Suppressor macrophage treated with lipopolysaccharide for 1 hour (primary cell): ENCODE results near the gene PHOSPHO1.
"Not testable (repeated sequence)": the region's sequence is repeated elsewhere in the genome, so short reads cannot be mapped to it uniquely, and the experiment has no call there.

ENCODE experiments used
- DNase-seq, 3 donors: peaks; one replicate each; pipeline ENCODE4 v3.0.0-alpha.2; 2020 to 2022

PHOSPHO1 gene, protein sequence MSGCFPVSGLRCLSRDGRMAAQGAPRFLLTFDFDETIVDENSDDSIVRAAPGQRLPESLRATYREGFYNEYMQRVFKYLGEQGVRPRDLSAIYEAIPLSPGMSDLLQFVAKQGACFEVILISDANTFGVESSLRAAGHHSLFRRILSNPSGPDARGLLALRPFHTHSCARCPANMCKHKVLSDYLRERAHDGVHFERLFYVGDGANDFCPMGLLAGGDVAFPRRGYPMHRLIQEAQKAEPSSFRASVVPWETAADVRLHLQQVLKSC

DNA sequence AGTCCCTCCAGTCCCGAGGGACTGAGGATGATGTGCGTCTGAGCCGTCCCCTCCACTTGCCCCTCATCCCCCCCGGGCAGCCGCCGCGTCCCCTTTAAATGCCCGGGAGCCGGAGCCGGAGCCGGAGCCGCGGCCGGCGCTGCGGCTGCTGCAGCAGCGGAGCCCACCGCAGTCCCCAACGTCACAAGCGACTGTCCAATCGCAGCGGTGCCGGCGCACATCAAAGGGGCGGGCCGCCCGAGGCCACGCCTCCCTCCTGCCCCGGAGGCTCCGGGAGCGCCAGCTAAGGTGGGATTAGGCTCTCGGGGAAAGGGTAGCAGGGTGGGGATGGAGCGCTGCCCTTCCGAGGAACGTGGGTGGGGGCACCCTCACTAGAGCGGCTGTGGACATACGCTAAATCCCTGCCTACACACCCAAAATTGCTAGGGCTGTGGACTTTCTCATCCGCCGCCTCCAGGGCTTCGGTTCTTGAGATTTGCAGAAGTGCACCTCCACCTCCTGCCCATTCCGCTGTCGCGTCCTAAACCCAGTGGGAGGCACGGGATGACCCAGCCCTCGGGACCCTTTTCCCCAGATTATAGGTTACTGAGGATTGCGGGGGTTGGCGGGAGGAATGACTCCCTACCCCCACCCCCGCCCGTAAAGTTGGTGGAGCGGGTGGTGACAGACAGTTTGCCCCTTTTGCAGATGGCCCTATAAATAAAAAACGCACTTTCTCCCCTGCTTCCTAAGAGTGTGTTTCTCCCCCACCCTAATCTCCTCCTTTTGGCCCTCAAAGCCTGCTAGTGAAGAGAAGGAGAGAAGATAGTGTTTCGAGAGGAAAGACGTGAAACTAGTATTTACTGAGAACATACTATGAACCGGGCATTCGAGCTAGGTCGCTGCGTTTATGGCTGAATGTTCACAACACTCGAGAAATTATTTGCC, at the start of gene PHOSPHO1:
PHOSPHO1 (minus strand) TSS at position 152 of the 927 bp plus-strand sequence. CDS start 4,096 bp downstream, outside the sequence.
- DNase-seq = peak; percentile 80 to 92 (median 87)

DNA sequence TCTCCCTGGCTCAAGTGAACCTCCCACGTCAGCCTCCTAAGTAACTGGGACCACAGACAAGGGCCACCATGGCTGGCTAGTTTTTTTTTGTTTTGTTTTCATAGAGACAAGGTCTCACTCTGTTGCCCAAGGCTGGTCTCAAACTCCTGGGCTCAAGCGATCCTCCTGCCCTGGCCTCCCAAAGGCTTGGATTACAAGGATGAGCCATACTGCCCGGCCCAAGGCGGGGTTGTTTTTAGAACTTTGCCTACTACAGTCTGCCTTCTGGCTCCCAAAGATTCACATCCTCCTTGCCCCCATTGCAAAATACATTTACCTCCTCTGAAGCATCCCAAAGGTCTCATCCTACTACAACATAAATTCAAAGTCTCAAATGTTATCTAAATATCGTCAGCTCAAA, 49.5 kb upstream of the PHOSPHO1 start:
- DNase-seq = no peak

DNA sequence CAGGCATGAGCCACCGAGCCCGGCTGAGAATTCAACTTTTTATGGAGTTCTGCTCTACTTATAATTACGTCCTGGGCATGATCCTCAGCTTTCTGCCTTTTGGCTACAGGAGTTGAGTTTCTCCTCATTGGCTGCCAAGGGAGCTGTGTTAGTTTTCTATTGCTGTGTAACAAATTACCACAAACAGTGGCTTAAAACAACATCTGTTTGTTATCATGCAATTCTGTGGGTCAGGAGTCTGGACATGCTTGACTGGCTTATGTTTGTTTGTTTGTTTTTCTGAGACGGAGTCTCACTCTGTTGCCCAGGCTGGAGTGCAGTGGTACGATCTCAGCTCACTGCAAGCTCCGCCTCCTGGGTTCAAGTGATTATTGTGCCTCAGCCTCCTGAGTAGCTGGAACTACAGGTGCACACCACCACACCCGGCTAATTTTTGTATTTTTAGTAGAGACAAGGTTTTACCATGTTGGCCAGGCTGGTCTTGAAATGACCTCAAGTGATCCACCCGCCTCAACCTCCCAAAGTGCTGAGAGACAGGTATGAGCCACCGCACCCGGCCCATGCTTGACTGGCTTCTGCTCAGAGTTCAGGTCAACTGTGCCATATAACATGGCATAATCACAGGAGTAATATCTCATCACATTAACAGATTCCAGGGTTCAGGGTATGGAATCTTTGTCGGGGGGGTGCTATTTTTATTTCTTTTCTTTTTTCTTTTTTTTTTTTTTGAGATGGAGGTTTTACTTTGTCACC, 48.9 kb upstream of the PHOSPHO1 start:
- DNase-seq = peak in 1 of 3 donors; percentile 6

DNA sequence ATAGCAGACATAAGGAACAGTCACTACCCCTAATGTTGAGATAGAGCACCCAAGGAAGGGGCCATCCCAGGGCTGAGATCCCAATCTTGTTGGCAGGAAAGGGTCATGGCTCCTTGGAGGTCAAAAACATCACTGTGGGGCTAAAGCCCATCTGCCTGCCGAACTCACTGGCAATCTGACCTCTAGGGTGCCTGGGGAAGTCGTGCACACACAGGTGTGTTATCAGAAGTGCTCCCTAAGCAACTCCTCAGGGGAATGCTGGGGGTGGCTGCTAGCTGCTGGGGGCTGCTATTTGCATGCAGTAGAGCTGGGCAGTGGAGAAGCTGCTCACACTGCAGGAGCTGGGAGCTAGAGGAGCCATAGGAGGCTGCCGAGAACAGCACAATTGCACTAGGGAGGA, 47.5 kb upstream of the PHOSPHO1 start:
- no peak for DNase-seq

DNA sequence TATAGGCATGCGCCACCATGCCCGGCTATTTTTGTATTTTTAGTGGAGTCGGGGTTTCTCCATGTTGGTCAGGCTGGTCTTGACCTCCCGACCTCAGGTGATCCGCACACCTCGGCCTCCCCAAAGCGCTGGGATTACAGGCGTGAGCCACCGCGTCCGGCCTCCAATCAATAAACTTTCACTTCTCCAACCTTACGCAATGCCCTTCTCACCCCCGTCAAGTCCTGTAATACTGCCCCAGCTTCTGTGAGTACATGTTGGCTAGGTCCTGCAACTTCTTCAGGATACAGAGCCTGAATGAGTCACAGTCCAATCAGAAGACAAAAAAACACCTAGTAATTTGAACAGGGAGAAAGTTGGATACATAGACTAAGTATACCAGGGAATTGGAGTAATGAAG, 47.1 kb upstream of the PHOSPHO1 start:
- peak; percentile 54 to 57 (median 55) for DNase-seq

DNA sequence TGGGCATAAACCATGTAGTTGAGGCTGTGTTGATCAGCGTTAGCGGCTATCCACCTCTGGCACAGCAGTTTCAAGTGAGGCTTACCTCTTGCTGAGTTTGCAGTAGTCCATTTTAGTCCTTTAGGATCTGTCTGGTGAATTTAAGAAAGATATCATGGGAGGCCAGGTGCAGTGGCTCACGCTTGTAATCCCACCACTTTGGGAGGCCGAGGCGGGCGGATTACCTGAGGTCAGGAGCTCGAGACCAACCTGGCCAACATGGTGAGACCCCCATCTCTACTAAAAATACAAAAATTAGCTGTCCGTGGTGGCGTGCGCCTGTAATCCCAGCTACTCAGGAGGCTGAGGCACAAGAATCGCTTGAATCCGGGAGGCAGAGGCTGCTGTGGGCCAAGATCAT, 45.4 kb upstream of the PHOSPHO1 start:
- not testable (repeated sequence) for DNase-seq

DNA sequence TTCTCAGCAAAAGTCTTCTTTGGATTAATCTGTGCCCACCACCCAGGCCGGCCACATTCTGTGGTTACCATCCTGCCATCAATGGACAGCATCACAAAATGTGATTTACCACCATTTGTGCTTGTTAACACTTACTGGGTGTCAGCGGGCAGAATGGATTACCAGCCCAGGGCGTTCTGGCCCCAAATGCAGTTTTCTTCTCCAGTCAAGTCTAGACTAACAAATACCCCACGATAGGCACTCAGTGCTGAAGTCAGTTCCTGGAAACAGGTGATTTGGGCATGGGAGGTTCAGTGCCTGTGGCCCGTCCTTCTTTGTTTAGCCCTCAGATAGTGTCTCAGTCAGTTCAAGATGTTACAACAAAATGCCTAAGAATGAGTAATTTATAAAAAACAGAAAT, 38.8 kb upstream of the PHOSPHO1 start:
- no peak for DNase-seq

DNA sequence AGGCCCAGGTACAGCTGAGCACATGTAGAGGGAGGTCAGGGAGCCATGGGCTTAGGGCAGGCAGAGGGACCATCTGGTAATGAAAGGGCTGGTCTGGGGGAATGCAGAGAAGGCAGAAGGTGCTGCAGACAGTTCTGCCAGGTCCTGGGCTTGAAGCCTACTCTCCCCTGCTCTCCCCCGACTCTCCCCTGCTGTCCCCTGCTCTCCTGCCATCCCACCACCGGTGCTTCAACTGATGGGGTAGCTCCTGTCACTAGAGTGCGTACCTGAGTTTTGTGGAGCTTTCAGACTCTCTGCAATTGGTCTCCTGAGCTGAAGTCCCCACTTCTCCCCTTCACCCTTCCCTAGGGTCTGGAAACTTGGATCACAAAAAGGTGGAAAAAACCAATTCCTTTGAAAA, 37.3 kb upstream of the PHOSPHO1 start:
- DNase-seq = no peak

DNA sequence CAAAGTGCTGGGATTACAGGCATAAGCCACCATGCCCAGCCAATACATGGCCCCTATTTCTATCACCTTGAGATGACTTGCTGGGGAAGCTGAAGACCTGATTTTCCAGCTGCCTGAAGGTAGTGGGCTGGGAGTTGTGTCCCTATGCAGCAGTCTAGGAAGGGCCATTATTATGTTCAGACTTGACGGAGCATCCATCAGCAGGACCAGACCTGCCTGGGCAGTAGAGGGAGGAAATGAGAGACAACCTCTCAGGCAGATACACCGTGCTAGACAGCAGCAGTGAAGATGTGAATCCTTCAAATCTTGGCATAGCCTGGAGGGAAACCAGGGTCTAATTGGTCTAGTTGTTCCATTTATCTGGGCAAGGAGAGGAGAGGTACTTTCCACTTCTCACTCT, 35.6 kb upstream of the PHOSPHO1 start:
- no peak for DNase-seq

DNA sequence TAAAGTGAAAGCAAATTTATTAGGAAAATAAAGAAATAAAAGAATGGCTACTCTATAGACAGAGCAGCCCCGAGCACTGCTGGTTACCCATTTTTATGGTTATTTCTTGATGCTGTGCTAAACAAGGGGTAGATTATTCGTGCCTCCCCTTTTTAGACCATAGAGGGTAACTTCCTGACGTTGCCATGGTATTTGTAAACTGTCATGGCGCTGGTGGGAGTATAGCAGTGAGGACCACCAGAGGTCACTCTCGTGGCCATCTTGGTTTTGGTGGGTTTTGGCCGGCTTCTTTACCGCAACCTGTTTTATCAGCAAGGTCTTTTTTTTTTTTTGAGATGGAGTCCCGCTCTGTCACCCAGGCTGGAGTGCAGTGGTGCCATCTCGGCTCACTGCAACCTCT, 31.0 kb upstream of the PHOSPHO1 start:
- not testable (repeated sequence) for DNase-seq

DNA sequence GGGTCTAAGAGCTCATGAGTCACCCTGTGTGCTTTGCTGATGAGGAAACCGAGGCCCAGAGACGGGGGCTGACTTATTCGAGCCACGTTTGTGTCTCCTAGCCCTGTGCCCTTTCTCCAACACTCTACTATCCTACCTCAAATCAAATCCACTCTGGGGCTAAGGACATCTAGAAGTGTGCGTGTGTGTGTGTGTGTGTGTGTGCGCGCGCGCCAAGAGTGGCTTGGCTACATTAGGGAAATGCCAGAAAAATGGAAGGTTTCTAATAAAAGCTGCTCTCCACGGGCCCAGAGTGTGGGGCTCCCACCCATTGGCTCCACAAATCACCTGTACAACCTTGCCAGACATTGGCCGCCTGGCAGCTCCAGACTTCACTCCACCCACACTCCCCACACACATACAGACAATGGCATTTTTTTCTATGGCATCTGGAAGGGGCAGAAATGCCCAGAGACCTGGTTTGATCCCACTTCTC, 30.3 kb upstream of the PHOSPHO1 start:
- DNase-seq = peak in 1 of 3 donors; percentile 91

DNA sequence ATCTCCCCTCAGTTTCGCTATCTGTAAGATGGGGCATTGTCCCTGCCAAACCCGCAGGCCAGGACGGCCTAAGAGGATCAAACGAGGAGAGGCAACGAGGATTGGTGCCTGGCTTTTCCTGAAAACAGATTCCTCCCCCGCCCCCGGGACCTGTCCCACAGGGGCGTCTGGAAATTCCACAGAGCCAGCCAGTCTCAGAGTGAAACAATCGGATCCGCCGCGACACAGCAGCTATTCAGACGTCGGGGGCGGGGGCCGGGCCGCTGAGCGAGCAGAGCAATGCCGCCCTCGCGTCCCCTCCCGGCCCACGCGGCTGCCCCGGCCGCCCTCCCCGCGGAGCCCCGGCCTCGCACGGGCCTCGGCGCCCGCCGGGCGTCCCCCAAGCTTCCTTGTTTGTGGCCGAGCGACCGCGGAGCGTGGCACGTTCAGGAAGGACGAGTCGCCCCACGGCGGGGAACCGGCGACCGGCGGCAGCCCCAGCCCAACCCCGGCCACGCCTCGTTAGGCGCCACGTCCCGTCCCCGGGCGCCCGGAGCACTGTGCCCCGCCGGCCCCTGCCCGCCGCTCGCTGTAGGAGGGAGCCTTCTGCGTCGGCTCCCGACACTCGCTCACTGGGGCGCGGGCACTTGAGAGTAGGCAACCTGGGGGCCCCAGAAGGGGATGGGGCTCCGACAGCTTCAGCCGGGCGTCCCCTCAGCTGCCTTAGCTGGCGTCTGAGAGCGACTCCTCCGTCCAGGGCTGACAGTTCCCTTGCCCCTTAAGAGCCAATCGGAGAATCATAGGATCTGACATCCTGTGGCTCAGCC, 29.6 kb upstream of the PHOSPHO1 start:
- peak; percentile 76 to 90 (median 90) for DNase-seq

DNA sequence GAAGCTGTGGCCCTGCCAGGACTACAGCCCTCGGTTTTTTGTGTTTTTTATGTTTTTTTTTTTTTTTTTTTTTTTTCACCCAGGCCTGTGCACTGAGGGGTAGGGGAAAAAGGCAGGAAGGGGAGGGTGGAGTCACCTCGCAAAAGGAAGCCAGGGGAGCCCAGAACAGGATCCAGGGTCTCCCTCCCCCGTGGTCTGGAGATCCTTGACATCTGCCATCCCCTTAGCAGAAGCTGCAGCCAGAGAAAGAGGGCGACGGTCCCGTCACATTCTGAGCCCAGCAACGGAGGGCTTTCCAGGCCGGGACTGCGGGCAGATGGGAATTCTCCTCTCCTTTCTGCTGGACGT, 29.1 kb upstream of the PHOSPHO1 start:
- DNase-seq = no peak

DNA sequence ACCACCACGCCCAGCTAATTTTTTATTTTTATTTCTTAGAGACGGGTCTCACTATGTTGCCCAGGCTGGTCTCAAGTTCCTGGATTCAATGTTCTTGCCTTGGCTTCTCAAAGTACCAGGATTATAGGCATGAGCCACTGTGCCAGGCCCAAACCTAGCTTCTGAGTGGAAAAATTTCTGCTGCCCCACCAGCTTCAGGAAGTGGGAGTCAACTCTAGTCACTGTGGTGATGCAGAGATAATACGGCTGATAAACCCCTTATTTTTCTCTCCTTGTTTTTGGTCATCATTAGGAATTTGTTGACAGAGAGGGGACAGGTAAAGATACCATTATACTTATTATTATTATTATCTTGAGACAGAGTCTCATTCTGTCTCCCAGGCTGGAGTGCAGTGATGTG, 27.8 kb upstream of the PHOSPHO1 start:
- DNase-seq = no peak

DNA sequence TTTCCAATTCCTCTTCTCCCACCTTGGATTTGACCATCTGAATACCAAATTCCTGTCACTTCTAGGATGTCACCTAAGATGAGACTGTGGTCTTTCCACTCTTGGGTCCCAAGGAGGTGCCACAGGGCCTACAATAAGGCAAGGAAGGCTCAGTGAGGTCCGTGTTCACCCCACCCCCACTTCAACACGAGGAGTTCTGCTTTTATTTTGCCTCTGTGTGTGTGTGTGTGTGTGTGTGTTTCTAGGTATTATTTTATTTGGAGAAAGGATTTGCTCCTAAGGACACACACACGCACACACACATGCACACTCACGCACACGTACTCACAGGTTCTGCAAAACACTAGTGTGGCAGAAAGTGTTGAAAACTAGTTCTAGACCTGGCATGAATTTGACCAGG, 24.5 kb upstream of the PHOSPHO1 start:
- peak in 2 of 3 donors; percentile 20 to 30 for DNase-seq

DNA sequence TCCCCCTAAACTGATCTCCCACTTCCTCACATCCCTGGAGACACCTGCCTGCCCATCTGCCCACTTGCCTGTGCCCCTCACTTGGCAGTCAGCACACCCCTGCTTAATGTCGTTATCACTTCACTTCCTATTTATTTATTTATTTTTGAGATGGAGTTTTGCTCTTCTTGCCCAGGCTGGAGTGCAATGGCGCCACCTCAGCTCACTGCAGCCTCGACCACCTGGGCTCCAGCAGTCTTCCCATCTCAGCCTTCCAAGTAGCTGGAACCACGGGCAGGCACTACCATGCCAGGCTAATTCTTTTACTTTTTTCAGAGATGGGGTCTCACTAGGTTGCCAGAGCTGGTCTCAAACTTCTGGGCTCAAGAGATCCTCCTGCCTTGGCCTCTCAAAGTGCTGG, 23.5 kb upstream of the PHOSPHO1 start:
- DNase-seq = no peak

DNA sequence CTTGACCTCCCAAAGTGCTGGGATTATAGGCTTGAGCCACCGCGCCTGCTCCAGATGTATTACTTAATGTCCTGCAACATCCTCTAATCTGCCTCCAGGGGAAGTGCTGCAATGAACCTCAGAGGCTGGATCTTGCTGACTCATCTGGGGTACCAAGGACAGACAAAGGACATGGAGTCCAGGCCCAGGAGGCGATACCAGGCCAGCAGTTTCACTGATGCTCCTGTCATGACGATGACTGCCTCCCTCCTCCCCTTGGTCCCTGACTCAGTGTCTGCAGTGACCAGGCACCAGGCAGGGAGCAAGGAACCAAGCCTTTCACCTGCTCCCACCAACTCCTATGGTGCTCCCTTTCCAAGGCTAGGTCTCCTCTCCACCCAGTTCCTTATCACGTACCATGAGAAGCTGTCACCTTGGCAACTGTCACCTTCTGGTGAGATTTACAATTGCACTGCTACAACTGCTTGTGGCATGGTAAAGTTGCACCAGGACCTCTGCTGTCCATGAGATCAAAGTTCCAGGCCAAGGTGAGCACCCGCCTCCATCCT, 21.6 kb upstream of the PHOSPHO1 start:
- peak; percentile 77 to 84 (median 79) for DNase-seq

DNA sequence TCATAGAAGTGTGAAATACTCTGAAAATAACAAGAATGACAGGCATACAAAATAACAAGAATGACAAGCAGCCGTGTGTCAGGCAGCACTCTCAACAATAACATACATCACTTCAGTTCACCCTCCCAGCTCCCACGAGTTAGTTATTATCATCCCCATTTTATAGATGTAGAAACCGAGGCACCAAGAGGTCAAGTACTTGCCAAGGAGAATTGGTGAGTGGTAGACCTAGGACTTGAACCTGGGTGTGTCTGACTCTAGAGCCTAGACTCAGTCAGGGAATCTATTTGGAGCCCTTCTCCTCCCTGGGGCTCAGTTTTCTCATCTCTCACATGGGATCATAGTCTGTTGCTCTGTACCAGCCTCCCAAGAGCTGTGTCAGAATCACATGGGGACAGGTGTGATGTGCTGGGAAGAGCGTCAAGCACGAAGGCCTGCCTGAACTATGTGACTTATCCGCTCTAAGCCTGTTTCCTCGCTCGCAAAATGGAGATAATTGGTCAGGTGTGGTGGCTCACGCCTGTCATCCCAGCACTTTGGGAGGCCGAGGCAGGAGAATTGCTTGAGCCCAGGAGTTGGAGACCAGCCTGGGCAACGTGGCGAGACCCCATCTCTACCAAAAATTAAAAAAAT, 19.4 kb upstream of the PHOSPHO1 start:
- DNase-seq = no peak

DNA sequence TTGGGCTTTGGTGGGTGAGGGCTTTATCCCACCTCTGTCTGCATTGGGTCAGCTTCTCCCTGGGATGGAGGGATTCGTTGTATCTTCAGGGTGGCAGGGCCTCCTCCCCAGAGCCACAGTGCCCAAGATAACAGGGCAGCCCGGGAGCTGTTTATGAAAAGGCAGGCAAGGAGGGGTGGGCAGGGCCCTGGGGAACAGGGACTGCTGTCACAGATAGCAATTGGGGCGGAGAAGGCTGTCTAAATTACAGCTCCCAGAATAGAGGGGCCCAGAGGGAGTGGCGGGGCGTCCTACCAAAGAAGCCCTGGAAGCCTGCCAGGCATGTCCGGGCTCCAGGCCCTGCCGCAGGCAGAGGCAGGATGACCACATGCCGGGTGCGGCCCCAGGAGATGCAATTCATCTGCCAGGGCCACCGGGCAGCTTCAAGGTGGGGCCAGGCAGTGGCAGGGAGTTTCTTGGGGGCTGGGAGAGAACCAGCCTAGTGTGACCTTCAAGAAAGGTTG, 18.8 kb upstream of the PHOSPHO1 start:
- no peak for DNase-seq

DNA sequence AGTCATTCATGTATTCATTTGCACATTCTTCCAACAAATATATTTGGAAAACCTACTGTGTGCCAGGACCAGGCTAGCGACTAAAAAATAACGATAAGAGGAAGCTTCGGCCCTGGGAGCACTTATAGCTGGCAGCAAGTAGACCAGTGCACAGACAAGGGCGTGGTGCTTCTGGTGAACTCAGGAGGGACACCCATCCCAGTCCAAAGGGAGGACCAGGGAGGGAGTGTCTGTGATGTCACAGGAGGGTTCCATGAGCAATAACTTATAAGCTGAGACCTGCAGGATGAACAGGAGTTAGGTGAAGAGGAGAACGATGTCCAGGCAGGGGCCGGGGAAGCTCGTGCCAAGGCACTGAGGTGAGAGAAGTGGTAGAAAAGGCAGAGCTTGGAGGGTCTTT, 17.4 kb upstream of the PHOSPHO1 start:
- DNase-seq = no peak

DNA sequence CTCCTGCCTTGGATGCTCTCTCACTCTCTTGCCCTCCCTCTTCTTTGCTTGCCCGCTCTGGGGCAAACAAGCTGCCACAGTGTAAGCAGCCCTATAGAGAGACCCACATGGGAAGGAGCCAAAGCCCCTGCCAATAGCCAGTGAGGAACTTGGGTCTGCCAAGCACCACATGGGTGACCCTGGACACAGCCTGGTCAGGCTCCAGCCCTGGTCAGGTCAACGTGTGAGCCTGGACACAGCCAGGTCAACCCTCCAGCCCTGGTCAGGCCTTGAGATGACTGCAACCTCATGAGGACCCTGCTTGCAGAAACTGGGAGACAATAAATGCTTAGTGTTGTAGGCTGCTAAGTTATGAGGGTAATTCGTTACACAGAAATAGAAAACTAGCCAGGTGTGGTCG, 14.3 kb upstream of the PHOSPHO1 start:
- DNase-seq = no peak
